NOMO-1 (cell line): Measurements from ENCODE around the gene KIF26A.
"Not testable (repeated sequence)": the region's sequence is repeated elsewhere in the genome, so short reads cannot be mapped to it uniquely, and the experiment has no call there.

Experiments used
- DNase-seq, 2 experiments: peaks; one replicate each; lab custom pipeline; 2025; ENCODE audit not compliant: unreplicated experiment in 2 of 2; lab: John Stamatoyannopoulos, UW

KIF26A gene

GRCh38 chr14:104219731-104220214 lies 81.4 kb downstream of the KIF26A start:
- DNase-seq = no peak

GRCh38 chr14:104220215-104221070 lies 82.1 kb downstream of the KIF26A start:
- no peak for DNase-seq

- DNase-seq = no peak
Measured at GRCh38 chr14:104221071-104221625, 82.8 kb downstream of the KIF26A start.

- no peak for DNase-seq
Measured at GRCh38 chr14:104221636-104222369, 83.4 kb downstream of the KIF26A start.

- no peak for DNase-seq
Measured at GRCh38 chr14:104222396-104223036, 84.1 kb downstream of the KIF26A start.

- DNase-seq = no peak
Measured at GRCh38 chr14:104223101-104224041, 85.0 kb downstream of the KIF26A start.

- no peak for DNase-seq
Measured at GRCh38 chr14:104224131-104224505, 85.7 kb downstream of the KIF26A start.

- no peak for DNase-seq
Measured at GRCh38 chr14:104224506-104225277, 86.3 kb downstream of the KIF26A start.

- DNase-seq = not testable (repeated sequence)
Measured at GRCh38 chr14:104225278-104226190, 87.1 kb downstream of the KIF26A start.

GRCh38 chr14:104226421-104227383 lies 88.3 kb downstream of the KIF26A start:
- DNase-seq = no peak

- no peak for DNase-seq
Measured at GRCh38 chr14:104227806-104228205, 89.4 kb downstream of the KIF26A start.

- no peak for DNase-seq
Measured at GRCh38 chr14:104228221-104228620, 89.8 kb downstream of the KIF26A start.

GRCh38 chr14:104228716-104229533 lies 90.5 kb downstream of the KIF26A start:
- no peak for DNase-seq

- DNase-seq = no peak
Measured at GRCh38 chr14:104229534-104230055, 91.2 kb downstream of the KIF26A start.

- no peak for DNase-seq
Measured at GRCh38 chr14:104230119-104230815, 91.9 kb downstream of the KIF26A start.
